Spleen (tissue), 7 donors: ENCODE results near the gene GRIK4.

ENCODE experiments used
- CTCF ChIP-seq, 11 experiments: fragments of 200-600 bp in 7 of 11; fragments of 450-650 bp in 4 of 11; sonication (generic) in 4 of 11; IDR thresholded peaks in 8 of 11; conservative IDR thresholded peaks in 3 of 11; 1 replicate in 7 of 11; 2 replicates in 4 of 11; pipeline versions ENCODE4 v1.4.0 to v1.8.0; 2016 to 2021; ENCODE audit warnings: antibody characterized with exemption in 11 of 11, inconsistent platforms in 4 of 11, mild to moderate bottlenecking in 1 of 11
- POLR2A ChIP-seq, 3 donors: fragments of 450-650 bp; IDR thresholded peaks; one replicate each; pipeline ENCODE4 v1.5.1; 2017; ENCODE audit warnings: antibody characterized with exemption in 3 of 3, mild to moderate bottlenecking in 1 of 3
- POLR2AphosphoS5 ChIP-seq, 3 donors: sonication (generic); formaldehyde crosslinking; IDR thresholded peaks; one replicate each; pipeline ENCODE4 v1.5.1; 2017; ENCODE audit warnings: antibody characterized with exemption in 3 of 3
- donor health status: DM: no; HTN: no; CAD: no; lungs with moderate emphysema.
- donor health status: DM: no; HTN: no; CAD: no.
- donor health status: DM: no; HTN: no; CAD: no.

- TF ChIP-seq POLR2AphosphoS5 (IDR thresholded peaks at IDR 0.05) (no peak), CTCF (IDR thresholded peaks at IDR 0.05 in 8 of 11, conservative IDR thresholded peaks at IDR 0.05 in 3 of 11) (no peak), POLR2A (IDR thresholded peaks at IDR 0.05) (no peak)
Observed at GRCh38 chr11:120578596-120579154, 67.1 kb downstream of the GRIK4 start.
